Suppressor macrophage treated with lipopolysaccharide for 1 hour (primary cell): Measurements from ENCODE around the gene COMMD2.
A peak's percentile ranks its signal among the peaks of the same experiment; 100 is the strongest.

Experiments used
- DNase-seq, 3 donors: peaks; one replicate each; pipeline ENCODE4 v3.0.0-alpha.2; 2020 to 2022

The COMMD2 gene

GRCh38 chr3:149702691-149703441, 49.4 kb downstream of the COMMD2 start:
- DNase-seq, result peak in 1 of 3 donors; percentile 15

GRCh38 chr3:149701977-149702350, 50.3 kb downstream of the COMMD2 start:
- no peak for DNase-seq

GRCh38 chr3:149701206-149701976, 50.9 kb downstream of the COMMD2 start:
- peak in 1 of 3 donors; percentile 15 for DNase-seq
